Measurements from ENCODE around the gene SYPL2.
"Not testable (repeated sequence)": the region's sequence is repeated elsewhere in the genome, so short reads cannot be mapped to it uniquely, and the experiment has no call there.

Gene SYPL2

DNA sequence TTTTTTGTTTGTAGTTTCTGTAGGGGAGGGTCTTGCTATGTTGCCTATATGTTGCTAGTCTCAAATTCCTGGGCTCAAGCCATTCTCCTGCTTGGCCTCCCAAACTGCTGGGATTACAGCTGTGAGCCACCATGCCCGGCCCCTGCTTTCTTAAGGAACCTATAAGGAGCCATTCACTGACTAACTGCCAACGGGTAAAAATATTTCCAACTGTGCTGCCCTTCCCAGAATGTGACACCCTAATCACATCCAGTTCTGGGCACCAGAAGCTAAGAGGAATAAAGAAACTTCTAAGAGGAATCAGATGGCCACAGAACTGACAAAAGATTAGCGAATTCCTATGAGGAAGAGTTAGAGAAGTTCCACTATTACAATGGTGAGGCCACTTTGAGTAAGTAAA, 6.4 kb downstream of the SYPL2 start:
- DNase-seq = no peak

GRCh38 chr1:109473284-109474057, 7.1 kb downstream of the SYPL2 start:
- not testable (repeated sequence) for DNase-seq

GRCh38 chr1:109474697-109475096, 8.4 kb downstream of the SYPL2 start:
- no peak for DNase-seq

DNA sequence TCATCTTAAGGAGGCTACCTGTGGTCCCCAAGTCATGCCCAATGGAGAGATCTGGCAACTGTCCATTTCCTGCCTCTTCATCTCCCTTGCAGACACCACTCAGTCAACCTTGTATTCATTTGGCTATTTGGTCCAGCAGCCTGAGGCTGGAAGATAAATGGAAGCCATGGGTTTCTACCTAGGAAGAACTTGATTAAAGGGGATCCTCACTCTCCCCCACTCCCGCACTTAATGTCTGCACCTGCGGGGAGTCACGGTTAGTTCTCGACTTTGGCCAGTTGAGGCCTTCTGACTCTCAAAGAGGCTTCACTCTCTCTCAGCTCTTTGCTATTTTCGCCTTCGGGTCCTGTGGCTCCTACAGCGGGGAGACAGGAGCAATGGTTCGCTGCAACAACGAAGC, 8.9 kb downstream of the SYPL2 start:
- DNase-seq = no peak

DNA sequence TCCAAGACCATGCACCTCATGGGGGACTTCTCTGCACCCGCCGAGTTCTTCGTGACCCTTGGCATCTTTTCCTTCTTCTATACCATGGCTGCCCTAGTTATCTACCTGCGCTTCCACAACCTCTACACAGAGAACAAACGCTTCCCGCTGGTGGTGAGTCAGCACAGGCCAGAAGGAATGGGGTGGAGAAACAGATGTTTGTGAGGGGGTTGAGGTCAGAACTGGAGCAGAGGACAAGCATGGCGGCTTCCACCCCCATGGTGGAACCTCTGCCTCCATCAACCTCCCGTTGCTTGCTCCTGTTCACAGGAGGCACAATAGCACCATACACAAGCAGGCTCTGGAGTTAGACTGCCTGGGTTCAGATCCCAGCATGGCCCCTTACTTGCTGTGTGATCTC, 10.5 kb downstream of the SYPL2 start:
- DNase-seq = no peak

DNA sequence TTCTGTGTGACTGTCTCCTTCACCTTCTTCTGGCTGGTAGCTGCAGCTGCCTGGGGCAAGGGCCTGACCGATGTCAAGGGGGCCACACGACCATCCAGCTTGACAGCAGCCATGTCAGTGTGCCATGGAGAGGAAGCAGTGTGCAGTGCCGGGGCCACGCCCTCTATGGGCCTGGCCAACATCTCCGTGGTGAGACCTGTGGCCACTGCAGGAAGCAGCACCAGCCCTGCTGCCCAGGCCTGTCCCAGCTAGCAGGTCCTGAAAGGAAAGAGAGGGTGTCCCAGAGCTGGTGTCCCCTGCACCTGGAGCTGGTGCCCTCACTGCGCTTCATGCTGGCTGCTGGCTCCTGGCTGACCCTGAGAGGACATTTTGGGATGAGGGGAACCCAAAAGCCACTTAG, 11.5 kb downstream of the SYPL2 start:
- DNase-seq = no peak

- no peak for DNase-seq
These were observed 12.5 kb downstream of the SYPL2 start for GRCh38 chr1:109478806-109479205.

- DNase-seq = no peak
These were observed 13.0 kb downstream of the SYPL2 start for GRCh38 chr1:109479311-109479710.

GRCh38 chr1:109479901-109480300, 13.6 kb downstream of the SYPL2 start:
- no peak for DNase-seq

DNA sequence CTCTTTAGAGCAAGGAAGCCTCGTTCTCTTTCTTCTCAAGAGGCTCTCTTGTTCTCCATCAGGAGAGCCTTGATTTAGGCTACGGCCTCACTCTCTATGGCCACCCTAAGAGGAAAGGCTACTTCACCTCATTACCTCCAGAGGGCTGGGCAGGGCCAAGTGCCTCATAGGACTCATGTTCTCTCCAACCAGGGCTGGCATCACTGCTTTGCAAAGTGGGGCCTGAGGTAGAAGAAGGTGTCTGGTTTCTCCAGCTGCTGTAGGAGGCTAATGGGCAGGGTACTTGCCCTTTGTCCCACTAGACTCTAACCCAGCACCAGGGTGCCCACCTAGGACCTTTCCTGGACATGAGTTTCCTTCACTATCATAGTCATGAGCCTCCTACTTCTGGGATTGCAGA, 15.3 kb downstream of the SYPL2 start:
- no peak for DNase-seq

DNA sequence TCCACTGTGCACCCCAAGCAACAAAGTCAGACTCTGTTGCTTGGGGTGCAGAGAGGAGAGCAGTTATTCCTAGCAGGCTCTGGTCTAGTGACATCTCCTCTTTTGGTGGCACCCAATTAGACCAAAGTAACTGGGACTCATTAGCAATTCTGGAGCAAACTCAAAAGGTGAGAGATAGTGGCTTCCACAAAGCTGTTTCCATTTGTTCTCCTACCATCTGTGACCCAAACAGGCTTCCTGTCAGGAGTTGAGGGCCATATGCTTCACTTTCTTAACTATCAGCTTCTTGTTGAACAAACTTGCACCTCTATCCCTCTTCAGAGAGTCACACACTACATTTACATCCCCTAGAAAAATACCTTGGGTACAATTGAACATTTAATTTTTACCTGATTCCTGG, 15.9 kb downstream of the SYPL2 start:
- no peak for DNase-seq

GRCh38 chr1:109482791-109483671, 16.7 kb downstream of the SYPL2 start:
- no peak for DNase-seq

DNA sequence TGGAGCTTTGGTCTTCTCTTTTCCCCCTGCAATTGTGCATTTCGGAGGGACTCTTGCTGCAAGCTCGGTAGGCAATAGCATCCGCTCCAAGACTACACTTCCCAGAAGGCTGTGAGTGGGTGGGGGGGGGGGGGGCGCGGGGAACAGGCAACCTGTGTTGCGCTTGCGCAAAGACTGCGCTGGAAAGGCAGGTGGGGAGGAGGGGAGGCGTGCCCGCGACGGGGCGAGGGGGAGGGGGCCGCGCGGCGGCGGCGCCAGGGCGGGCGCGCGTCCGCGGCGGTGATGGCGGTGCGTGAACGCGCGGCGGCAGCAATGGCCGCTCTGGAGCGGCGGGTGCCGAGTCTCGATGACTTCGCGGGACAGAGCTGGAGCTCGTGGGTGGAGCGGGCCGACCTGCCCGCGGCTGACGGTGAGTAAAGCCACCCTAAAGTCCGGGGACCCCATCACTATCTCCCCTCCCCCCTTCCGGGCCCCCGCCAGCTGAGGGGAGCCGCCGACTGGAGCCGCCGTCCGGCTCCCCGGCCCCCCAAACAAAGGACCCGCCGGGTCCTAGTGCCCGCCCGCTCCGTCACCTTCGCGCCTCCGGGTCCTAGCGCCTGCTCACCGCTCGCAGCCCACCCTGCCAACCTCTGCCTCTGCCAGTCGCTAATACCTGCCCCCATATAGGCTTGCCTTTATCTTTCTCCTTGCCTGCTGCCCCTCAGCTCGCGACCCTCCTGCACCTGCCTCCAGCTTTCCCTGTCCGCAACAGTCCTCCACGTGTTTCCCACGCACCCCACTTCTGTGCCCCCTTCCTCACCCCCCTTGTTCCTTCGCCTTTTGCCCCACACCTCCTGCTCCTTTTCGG, 17.5 kb downstream of the SYPL2 start, which contains the start of gene ATXN7L2:
ATXN7L2 (plus strand) TSS at position 234 of the 847 bp plus-strand sequence; CDS start at position 283, 49 bp downstream.
- peak; percentile 73 for DNase-seq

DNA sequence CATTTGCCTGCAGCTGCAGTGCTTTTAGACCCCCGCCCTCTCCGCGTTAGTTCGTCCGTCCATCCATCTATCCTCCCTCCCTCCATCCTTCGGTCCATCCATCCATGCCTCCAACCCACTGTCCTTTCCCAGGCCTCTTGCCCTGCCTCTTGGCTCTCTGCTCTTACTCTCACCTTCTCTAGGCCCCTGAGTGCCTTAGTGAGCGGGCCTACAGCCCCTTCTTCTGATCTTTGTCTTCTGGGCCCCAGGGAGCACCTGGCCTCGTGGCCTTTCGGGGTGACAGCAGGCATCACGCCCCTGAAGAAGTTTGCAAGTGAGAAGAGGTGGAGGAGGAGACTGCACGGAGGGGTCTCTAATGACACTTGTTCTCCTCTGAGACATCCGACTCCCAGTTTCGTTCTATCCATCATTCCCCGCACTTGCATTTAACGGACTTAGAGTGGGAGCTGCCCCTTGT, 18.2 kb downstream of the SYPL2 start:
- no peak for DNase-seq

GRCh38 chr1:109485001-109485400, 18.7 kb downstream of the SYPL2 start:
- DNase-seq = no peak

DNA sequence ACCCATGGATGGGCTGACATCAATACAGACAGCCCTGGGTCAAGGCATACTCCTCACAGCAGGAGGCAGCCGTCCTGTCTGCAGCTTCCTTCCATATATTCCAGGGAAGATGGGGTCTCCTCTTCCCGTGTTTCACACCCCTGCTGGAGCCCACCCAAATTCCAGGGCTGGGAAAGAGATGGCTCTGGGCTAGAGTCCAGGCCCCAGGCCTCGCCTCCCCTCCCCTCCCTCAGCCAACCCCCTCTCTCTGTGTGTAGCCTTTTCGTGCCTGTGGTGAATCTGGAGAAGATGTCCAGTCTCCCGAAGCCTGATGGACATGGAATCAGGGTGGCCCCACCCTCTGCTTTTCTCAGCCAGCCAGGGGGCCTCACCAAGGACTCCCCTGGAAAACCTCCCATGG, 20.9 kb downstream of the SYPL2 start:
- no peak for DNase-seq

GRCh38 chr1:109488201-109488600, 21.9 kb downstream of the SYPL2 start:
- no peak for DNase-seq

DNA sequence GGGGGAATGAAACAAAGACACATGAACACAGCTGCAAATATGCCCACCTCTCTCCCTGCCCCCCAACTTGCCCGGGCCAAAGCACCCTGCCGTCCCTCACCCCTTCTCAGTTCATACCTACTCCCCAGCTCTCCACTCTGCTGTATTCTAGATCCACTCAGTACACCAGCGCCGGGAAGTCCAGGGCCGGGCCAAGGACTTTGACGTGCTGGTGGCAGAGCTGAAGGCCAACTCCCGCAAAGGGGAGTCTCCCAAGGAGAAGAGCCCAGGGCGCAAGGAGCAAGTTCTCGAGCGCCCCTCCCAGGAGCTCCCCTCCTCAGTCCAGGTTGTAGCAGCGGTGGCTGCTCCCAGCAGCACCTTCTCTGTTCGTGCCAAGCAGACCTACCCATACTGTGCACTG, 22.4 kb downstream of the SYPL2 start:
- no peak for DNase-seq

GRCh38 chr1:109490029-109490933, 23.9 kb downstream of the SYPL2 start:
- peak; percentile 52 for DNase-seq

DNA sequence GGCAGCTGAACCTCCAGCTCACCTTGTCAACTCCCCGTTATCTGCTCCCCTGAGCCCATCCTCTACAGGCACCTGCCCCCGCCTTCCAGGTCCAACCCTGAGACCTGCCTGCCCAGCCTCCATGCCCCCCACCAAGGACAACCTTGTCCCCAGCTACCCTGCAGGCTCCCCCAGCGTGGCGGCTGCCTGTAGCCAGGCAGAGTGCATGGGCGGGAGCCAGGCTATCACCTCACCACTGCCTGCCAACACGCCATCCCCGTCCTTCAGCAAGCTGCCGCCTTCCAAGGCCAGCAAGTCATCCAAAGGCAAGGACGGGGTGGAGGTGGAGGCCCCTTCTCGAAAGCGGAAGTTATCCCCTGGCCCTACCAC, 24.6 kb downstream of the SYPL2 start:
- DNase-seq = no peak

DNA sequence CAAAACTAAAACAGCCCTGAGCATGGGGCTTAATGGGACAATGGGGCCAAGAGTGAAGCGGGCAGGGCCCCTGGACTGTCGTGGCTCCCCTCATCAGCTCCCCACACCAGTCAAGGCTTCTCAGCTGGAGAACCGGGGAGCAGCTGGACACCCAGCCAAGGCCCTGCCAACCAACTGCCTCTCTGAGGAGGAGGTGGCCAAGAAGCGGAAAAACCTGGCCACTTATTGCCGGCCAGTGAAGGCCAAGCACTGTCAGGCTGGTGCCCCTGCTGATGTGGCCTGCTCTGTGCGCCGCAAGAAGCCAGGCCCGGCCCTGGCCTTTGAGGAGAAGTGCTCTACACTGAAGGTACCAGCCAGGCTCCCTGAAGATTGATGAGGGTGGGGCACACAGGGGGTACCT, 25.0 kb downstream of the SYPL2 start:
- no peak for DNase-seq

- DNase-seq = no peak
These were observed 26.4 kb downstream of the SYPL2 start for GRCh38 chr1:109492779-109493178.
